ENCODE data around the gene MYH10.
"Not testable (repeated sequence)": the region's sequence is repeated elsewhere in the genome, so short reads cannot be mapped to it uniquely, and the experiment has no call there.

The MYH10 gene

DNA sequence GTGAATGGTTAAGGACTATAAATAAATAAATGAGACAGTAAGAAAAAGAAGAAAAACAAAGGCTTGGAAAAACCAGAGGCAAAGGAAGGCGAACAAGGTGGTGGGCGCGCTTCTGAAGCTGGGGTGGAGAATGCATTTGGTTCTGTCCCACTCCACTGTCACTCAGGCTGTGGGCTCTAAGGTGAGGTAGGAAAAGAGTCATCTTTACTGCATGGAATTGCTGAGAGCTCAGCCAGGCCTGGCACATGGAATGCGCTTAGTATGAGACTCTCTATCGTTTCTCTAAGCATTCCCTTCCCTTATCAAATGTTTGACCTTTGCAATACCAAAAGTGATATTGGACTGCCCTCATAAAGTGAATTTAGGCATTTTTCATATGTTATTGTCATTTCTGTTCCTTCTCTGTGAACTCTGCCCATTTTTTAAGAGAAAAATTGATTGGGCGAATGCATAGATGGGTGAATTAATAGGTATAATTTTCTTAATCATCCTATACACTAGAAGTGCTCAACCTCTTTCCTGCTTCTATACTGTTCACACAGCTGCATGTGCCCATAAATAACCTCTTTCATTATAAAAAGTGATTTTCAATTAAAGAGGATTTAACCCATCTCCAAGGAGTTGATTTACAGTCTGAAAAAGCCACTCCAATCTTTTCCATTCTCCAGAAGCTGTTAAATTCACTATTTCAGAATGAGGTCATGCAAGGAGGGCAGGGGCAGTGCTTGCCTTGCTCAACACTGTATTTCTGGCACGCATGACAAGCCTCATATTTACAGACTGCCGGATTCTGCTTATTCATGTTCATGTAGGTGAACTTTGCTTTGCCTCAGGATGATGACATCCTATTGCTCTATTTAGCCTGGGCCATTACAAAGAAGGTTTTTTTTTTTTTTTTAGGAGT, 87.7 kb downstream of the MYH10 start:
- DNase-seq = no peak

GRCh38 chr17:8539976-8540375, 90.5 kb downstream of the MYH10 start:
- not testable (repeated sequence) for DNase-seq

GRCh38 chr17:8537734-8538133, 92.8 kb downstream of the MYH10 start:
- no peak for DNase-seq

DNA sequence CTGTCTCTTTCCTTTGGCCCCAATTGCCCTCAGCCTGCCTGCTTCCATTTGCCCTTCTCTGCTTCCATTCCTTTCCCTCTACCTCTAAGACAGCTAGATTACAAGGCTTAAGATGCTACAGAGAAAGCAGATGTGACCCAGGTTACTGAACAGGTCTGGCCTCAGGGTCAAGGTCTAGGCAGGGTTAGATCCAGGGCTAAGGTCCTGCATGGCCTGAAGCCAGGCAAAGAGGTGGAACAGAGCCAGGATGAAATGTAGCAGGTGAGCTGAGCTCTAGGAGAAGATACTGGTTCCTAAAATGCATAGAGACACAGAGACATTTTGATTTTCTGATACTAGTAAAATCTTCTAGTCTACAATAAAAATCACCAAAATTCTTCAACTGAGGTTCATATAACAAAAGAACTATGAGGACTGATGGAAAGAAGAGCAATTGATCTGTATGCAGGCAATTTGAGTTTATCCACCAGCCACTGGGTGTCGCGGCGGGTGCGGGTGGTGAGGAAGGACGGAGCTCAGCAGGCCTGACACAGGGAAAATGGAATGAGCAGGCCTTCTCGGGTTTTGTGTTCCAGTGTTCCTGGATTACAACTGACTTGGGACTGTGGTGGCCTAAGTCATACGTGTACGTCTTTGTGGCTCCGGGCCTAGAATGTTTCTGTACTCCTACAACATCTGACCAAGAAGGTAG, 95.9 kb downstream of the MYH10 start:
- DNase-seq = no peak

DNA sequence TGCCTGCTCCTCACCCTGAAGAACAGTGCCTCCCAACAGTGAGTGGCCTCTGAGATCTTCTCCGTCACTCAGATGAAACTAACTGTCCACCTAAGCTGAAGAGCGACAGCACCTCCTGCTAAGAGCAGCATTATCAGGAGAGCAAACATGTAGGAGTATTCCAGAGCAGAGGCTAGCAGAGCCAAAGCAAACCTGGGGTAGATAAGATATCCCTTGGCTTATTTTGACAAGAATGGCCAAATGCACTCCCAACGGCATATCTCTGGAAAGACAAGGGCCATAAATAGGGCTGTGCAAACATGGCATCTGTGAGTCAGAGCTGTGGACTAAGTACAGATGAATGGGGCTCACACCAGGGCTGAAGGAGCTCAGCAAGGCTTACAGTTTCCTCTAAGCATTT, 98.5 kb downstream of the MYH10 start:
- DNase-seq = no peak

DNA sequence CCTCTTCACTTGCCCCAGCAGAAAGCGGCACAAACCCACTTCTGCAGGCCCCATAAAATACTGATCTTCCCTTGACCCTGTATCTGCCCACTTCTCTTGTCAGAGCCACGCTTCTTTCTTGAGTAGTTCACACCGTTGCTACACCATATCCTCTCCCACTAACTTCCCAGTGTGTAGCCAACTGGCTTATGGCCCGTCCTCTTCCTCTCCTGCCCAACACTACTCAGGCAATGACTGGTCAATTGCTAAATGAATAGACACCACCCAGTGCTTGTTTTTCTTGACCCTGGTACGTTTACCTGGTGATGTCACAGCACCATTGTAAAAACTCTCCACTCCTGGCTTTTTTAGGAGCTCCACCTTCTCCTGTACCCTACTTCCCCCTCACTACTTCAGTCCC, 107.9 kb downstream of the MYH10 start:
- no peak for DNase-seq

DNA sequence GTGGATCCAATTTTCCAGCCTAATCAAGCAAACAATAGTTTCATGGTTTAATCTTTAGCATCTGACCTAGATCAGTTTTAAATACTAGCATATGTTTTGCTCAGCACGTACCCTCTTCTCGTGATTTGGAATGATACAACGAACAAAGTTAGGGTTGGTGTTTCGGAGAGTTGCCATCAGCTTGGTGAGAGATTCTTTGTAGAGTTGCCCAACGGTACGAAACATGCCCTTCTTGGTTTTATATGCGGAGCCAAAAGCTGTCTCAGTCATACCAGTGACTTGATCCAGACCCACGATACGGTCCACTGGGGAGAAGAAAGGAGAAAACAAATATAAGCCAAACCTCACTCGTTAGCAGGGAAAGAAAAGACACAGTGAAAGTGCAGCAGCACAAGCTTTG, 109.5 kb downstream of the MYH10 start:
- DNase-seq = no peak

DNA sequence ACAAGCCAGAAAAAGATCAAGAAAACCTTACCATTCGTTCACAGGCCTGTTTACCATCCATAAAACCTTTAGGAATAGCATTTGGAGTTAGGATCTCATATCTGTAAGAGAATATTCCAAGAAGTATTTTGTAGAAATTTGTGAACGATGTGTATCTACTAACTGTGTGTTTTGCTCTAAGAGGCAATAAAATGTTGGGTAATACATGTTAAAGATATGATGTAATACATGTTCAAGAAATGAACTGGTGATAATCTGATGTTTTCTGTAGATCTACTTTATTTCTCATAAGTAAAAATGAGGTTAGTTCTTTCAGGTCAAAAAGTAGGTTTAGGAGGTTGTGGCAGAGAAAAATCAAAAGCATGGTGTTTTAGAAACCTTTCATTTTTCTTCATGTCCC, 111.7 kb downstream of the MYH10 start:
- no peak for DNase-seq

DNA sequence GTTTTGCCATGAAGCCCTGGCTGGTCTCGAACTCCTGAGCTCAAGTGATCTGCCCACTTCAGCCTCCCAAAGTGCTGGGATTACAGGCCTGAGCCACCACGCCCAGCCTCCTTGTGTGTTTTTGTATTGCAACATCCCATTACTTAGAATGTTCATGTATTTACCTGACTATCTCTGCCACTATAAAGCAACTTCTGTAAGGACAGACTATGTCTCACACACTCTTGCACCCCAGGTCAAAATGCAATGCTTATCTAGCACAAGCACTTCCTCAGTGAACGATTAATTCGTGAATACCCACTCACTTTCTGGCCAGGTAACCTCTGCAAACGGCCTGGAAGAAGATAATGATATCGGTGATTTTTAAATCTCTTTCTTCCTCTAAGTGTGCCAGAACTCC, 112.2 kb downstream of the MYH10 start:
- no peak for DNase-seq

GRCh38 chr17:8514801-8515200, 115.7 kb downstream of the MYH10 start:
- no peak for DNase-seq

DNA sequence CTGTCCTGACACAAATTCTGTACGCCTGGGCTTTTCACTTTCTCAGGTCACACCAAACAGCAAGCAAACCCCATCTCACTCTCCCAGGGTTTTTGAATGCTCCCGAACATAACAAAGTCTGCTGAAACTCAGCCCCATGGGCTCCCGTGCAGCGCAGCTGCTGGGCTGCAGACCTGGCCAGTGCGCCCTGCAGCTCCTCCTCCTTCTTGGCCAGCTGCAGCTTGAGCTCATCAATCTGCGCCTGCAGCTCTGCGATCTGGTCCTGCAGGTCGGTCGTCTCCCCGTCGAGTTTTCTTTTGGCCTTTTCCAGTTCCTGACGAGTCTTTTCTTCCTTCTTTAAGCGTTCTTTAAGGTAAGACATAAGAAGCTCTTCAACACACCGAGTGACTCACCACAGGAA, 124.4 kb downstream of the MYH10 start:
- DNase-seq = no peak

GRCh38 chr17:8504460-8505207, 125.9 kb downstream of the MYH10 start:
- DNase-seq = no peak

- no peak for DNase-seq
These were observed 126.7 kb downstream of the MYH10 start for GRCh38 chr17:8503807-8504206.

DNA sequence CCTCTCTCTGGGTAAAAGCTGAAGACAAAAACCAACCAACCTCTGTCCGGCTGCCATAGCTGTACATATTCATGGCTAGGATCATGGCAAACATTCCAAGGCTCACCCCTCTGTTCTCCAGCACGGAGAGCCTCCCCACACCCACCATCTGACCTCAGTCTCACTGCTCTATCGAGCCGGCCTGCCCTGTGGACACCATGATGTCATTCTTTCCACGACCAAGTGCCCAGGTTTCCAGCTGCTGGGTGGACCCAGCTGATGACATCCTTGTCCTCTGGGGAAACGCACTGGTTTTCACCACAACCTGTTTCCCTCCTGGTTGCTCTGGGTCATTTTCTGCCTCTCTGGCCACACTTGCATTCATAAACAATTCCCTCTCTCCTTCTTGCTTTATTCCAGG, 127.2 kb downstream of the MYH10 start:
- no peak for DNase-seq

- DNase-seq = no peak
These were observed 128.4 kb downstream of the MYH10 start for GRCh38 chr17:8502126-8502525.

DNA sequence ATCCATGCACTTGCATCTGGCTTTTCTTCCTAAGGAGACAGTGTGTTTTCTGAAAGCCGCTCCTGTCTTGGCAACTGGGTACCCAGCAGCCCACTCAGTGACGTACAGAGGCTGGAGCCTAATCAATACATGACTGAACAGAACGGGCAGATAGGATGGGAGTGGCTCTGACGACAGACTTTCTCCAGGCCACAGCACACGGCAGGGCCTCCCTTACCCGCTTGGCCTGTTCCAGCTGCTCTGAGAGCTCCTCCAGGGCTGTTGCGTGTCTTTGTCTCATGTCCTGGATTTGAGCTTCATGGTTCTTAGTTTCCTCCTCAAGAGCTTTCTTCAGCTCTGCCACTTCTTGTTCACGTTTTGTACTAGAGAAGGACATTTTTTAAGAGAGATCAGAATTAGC, 129.9 kb downstream of the MYH10 start:
- DNase-seq = no peak

DNA sequence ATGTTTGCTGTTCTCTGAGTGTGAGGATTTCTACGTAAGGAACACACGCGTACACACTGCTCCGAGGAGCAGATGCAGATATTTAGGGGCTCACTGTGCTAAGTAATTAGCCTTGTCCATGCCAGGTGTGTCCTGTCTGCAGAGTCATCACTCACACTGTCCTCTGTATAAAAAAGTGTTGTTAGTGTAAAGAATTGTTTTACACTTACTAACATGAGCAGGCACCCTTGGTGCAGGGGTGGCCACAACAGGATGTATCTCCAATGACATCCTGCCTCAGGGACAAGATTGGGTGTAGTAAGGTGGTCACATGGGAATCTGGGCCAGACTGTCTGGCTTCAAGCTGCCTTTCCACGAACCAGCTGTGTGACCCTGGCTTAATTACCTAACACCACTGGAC, 130.9 kb downstream of the MYH10 start:
- DNase-seq = no peak

DNA sequence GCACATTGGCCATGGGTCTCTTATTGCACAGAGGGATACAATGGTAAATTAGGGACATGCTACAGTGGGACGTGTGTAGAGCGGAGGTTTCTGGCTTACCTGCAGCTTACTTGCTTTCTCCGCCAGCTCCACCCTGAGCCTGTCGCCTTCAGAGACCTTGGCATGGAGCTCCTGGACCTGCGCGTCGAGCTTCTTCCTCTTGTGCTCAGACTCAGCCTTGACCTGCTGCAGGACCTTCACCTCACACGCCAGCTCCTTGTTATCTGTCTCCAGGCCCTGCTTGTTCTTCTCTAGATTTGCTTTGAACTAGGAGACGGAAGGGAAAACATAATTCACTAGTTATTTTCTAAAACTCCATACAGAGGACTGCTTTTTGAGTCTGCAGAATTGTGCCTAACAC, 131.4 kb downstream of the MYH10 start:
- no peak for DNase-seq

- no peak for DNase-seq
These were observed 134.4 kb downstream of the MYH10 start for GRCh38 chr17:8496081-8496480.

DNA sequence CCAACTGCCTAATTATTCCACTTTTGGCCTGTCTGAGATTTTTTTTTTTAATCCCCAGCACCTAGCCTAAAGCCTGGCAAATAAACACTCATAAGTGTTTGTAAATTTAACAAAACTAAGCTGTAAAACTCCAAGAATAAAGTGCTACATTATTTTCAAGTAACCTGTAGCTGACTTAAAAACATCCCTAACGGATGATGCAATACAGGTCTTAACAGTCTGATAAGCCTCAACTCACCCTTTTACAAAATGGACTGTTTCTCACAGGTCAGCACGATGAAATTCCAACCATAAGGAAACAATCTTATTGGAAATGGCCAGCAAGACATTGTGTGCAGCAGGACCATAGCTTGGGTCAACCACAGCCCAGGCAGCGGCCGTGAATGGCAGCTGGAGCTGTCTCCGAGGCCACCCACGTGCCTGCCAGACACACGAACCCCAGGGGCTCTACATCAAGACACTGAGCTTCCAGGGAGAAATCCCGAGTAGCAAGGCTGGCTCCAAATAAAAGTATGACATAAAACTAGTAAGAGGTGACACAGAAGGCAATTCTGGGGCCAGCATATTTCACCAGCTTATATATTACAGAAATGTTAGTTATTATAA, 135.9 kb downstream of the MYH10 start:
- DNase-seq = no peak

DNA sequence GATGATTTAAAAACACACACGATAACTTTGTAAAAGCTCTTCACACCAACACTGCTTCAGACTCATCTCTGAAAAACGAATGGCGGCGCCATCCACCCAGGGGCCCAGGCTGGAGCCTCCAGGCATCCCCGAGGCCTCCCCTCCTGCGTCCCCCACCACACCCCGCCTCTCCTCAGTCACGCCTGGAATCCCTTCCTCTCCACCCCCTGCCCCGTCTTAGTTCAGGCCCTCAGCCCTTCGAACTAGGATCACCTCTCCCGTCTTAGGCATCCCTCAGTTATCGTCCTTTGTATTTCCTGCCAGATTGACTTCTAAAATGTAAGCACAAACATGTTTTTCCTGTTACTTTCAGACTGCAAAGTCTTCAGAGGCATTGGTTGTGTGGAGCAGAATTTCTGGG, 136.5 kb downstream of the MYH10 start:
- no peak for DNase-seq

DNA sequence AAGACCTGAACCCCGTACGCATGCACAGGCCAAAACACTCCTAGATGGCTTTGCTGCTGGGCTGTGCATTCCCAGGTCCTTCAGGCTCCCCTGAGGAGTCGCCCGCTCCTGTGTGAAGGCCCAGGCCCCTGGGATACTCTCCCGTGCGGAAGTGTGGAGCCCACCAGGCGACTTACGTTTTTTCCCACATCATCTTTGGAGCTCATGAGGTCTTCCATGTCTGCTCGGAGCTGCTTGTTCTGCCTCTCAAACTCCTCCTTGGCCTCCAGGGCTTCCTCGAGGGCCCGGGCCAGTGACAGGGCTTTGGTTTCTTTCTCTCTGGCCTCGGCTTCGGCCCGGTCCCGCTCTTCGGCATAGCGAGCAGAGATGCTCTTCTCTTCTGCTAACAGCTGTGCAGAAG, 138.4 kb downstream of the MYH10 start:
- DNase-seq = no peak
